Measurements from ENCODE around the gene ADAMTS15. TPM values are rescaled to one million over a fixed set of nuclear protein-coding genes. Genes with fewer than 3 reads are reported as not detected.

ADAMTS15 gene
- total RNA-seq, 1 donor from 2014 or later = not detected

- H3K9me3 Mint-ChIP-seq = no peaks in the 10 kb centered on the region
- no peak overlapping the region for H3K4me3 Mint-ChIP-seq
- no peak for DNase-seq (ENCODE audit: low spot score)
- intact Hi-C loops (cut with micrococcal nuclease) = no loop called here
- no peaks in the 10 kb centered on the region for H3K36me3 Mint-ChIP-seq (ENCODE audit: low read depth)
- no peaks in the 10 kb centered on the region for H3K4me1 Mint-ChIP-seq (ENCODE audit: low read depth)
- no peak overlapping the region for H3K27ac Mint-ChIP-seq
- peaks cover 6% of the 10 kb centered on the region for H3K27me3 Mint-ChIP-seq (ENCODE audit: insufficient read depth)
These were observed 38.8 kb downstream of the ADAMTS15 start for GRCh38 chr11:130486987-130487923.

- Mint-ChIP-seq H3K4me1 (ENCODE audit: low read depth) (no peaks in the 10 kb centered on the region), H3K36me3 (ENCODE audit: low read depth) (no peaks in the 10 kb centered on the region)
- no peak for DNase-seq (ENCODE audit: low spot score)
These were observed 39.7 kb downstream of the ADAMTS15 start for GRCh38 chr11:130487924-130488815.

GRCh38 chr11:130488848-130489584 is 40.6 kb downstream of the ADAMTS15 start:
- H3K27me3 Mint-ChIP-seq (ENCODE audit: insufficient read depth) = peaks cover 12% of the 10 kb centered on the region
- H3K9me3 Mint-ChIP-seq = no peaks in the 10 kb centered on the region
- H3K27ac Mint-ChIP-seq = no peak overlapping the region
- no peaks in the 10 kb centered on the region for H3K4me1 Mint-ChIP-seq (ENCODE audit: low read depth)
- intact Hi-C loops (cut with micrococcal nuclease) = no loop called here
- no peak overlapping the region for H3K4me3 Mint-ChIP-seq
- no peaks in the 10 kb centered on the region for H3K36me3 Mint-ChIP-seq (ENCODE audit: low read depth)
- DNase-seq (ENCODE audit: low spot score) = no peak

More at GRCh38 chr11:130487924-130488815, 39.7 kb downstream of the ADAMTS15 start:
- H3K4me3 Mint-ChIP-seq = no peak overlapping the region
- peaks cover 12% of the 10 kb centered on the region for H3K27me3 Mint-ChIP-seq (ENCODE audit: insufficient read depth)
- no peaks in the 10 kb centered on the region for H3K9me3 Mint-ChIP-seq
- intact Hi-C loops (cut with micrococcal nuclease) = no loop called here
- no peak overlapping the region for H3K27ac Mint-ChIP-seq

- H3K27me3 Mint-ChIP-seq (ENCODE audit: insufficient read depth) = peaks cover 12% of the 10 kb centered on the region
- H3K9me3 Mint-ChIP-seq = no peaks in the 10 kb centered on the region
- no peak for DNase-seq (ENCODE audit: low spot score)
- H3K36me3 Mint-ChIP-seq (ENCODE audit: low read depth) = no peaks in the 10 kb centered on the region
- H3K4me3 Mint-ChIP-seq = no peak overlapping the region
- no peak overlapping the region for H3K27ac Mint-ChIP-seq
- H3K4me1 Mint-ChIP-seq (ENCODE audit: low read depth) = no peaks in the 10 kb centered on the region
- intact Hi-C loops (cut with micrococcal nuclease) = no loop called here
These were observed 41.3 kb downstream of the ADAMTS15 start for GRCh38 chr11:130489716-130490115.

- Mint-ChIP-seq H3K4me1 (ENCODE audit: low read depth) (no peaks in the 10 kb centered on the region), H3K9me3 (no peaks in the 10 kb centered on the region), H3K4me3 (no peak overlapping the region), H3K27ac (no peak overlapping the region), H3K36me3 (ENCODE audit: low read depth) (no peaks in the 10 kb centered on the region), H3K27me3 (ENCODE audit: insufficient read depth) (peaks cover 12% of the 10 kb centered on the region)
- intact Hi-C loops (cut with micrococcal nuclease) = no loop called here
- DNase-seq (ENCODE audit: low spot score) = no peak
These were observed 42.4 kb downstream of the ADAMTS15 start for GRCh38 chr11:130490682-130491449.

- Mint-ChIP-seq H3K4me3 (no peak overlapping the region), H3K9me3 (no peaks in the 10 kb centered on the region)
These were observed 49.7 kb downstream of the ADAMTS15 start for GRCh38 chr11:130498181-130498580.

GRCh38 chr11:130499828-130500227 is 51.4 kb downstream of the ADAMTS15 start:
- no peak overlapping the region for H3K27ac Mint-ChIP-seq
- peaks cover 6% of the 10 kb centered on the region for H3K27me3 Mint-ChIP-seq (ENCODE audit: insufficient read depth)
- no peak overlapping the region for H3K4me3 Mint-ChIP-seq
- H3K4me1 Mint-ChIP-seq (ENCODE audit: low read depth) = no peaks in the 10 kb centered on the region
- no peaks in the 10 kb centered on the region for H3K36me3 Mint-ChIP-seq (ENCODE audit: low read depth)
- H3K9me3 Mint-ChIP-seq = no peaks in the 10 kb centered on the region
- no peak for DNase-seq (ENCODE audit: low spot score)
- intact Hi-C loops (cut with micrococcal nuclease) = no loop called here

More at GRCh38 chr11:130498181-130498580, 49.7 kb downstream of the ADAMTS15 start:
- H3K36me3 Mint-ChIP-seq (ENCODE audit: low read depth) = no peaks in the 10 kb centered on the region
- H3K27me3 Mint-ChIP-seq (ENCODE audit: insufficient read depth) = peaks cover 2% of the 10 kb centered on the region
- no peak for DNase-seq (ENCODE audit: low spot score)
- no peak overlapping the region for H3K27ac Mint-ChIP-seq
- intact Hi-C loops (cut with micrococcal nuclease) = no loop called here
- no peaks in the 10 kb centered on the region for H3K4me1 Mint-ChIP-seq (ENCODE audit: low read depth)

GRCh38 chr11:130504317-130504716 is 55.9 kb downstream of the ADAMTS15 start:
- Mint-ChIP-seq H3K4me3 (no peak overlapping the region), H3K9me3 (peaks cover 21% of the 10 kb centered on the region), H3K27me3 (ENCODE audit: insufficient read depth) (peaks cover 3% of the 10 kb centered on the region), H3K4me1 (ENCODE audit: low read depth) (no peaks in the 10 kb centered on the region), H3K27ac (no peak overlapping the region), H3K36me3 (ENCODE audit: low read depth) (peaks cover 2% of the 10 kb centered on the region)
- intact Hi-C loops (cut with micrococcal nuclease) = no loop called here
- DNase-seq (ENCODE audit: low spot score) = no peak

GRCh38 chr11:130508913-130509312 is 60.5 kb downstream of the ADAMTS15 start:
- Mint-ChIP-seq H3K36me3 (ENCODE audit: low read depth) (peaks cover 2% of the 10 kb centered on the region), H3K4me1 (ENCODE audit: low read depth) (no peaks in the 10 kb centered on the region), H3K27ac (no peak overlapping the region), H3K4me3 (no peak overlapping the region), H3K27me3 (ENCODE audit: insufficient read depth) (peaks cover 3% of the 10 kb centered on the region), H3K9me3 (peaks cover 21% of the 10 kb centered on the region)
- no peak for DNase-seq (ENCODE audit: low spot score)
- intact Hi-C loops (cut with micrococcal nuclease) = no loop called here

GRCh38 chr11:130509942-130510341 is 61.5 kb downstream of the ADAMTS15 start:
- intact Hi-C loops (cut with micrococcal nuclease) = no loop called here
- no peak for DNase-seq (ENCODE audit: low spot score)
- Mint-ChIP-seq H3K4me3 (no peak overlapping the region), H3K36me3 (ENCODE audit: low read depth) (peaks cover 2% of the 10 kb centered on the region), H3K27ac (no peak overlapping the region), H3K4me1 (ENCODE audit: low read depth) (no peaks in the 10 kb centered on the region), H3K9me3 (peaks cover 21% of the 10 kb centered on the region), H3K27me3 (ENCODE audit: insufficient read depth) (no peaks in the 10 kb centered on the region)

- H3K36me3 Mint-ChIP-seq (ENCODE audit: low read depth) = peaks cover 2% of the 10 kb centered on the region
- no peak overlapping the region for H3K27ac Mint-ChIP-seq
- H3K4me3 Mint-ChIP-seq = no peak overlapping the region
- H3K4me1 Mint-ChIP-seq (ENCODE audit: low read depth) = no peaks in the 10 kb centered on the region
- intact Hi-C loops (cut with micrococcal nuclease) = no loop called here
- peaks cover 18% of the 10 kb centered on the region for H3K9me3 Mint-ChIP-seq
- H3K27me3 Mint-ChIP-seq (ENCODE audit: insufficient read depth) = no peaks in the 10 kb centered on the region
- DNase-seq (ENCODE audit: low spot score) = no peak
These were observed 62.1 kb downstream of the ADAMTS15 start for GRCh38 chr11:130510407-130511006.

Measured in activated T-helper 1 cell treated with anti-CD3 and anti-CD28 coated beads, Interleukin-12 subunit alpha, Interleukin-12 subunit beta, Interleukin-2, Interleukin-4 antibody, amounts not matched to agents 30 ng/mL and 10 ng/mL and 1 ng/mL, durations not matched to agents 14 hours and 24 hours and 36 hours (primary cell).